Endothelial cell of umbilical vein (primary cell): ENCODE results near the gene L1CAM. TPM values are rescaled to one million over a fixed set of nuclear protein-coding genes. Genes with fewer than 3 reads are reported as not detected.
A peak's percentile ranks its signal among the peaks of the same experiment; 100 is the strongest.

Experiments
- BruUV-seq: library from RNA; stranded (reverse); fragments of 400-500 nt; replicated peaks from 2 replicates; lab custom pipeline; 2021; lab: Mats Ljungman, UMichigan
- CTCF ChIA-PET: fragments of 300-600, 350-600 bp; sonication (Branson Sonifier 250); formaldehyde crosslinking; loops from one replicate; lab custom pipeline; 2021; ENCODE audit warnings: antibody characterized with exemption, inconsistent platforms; lab: Charles Lee
- POLR2A ChIA-PET: fragments of 300-600, 350-600 bp; sonication (Branson Sonifier 250); formaldehyde crosslinking; loops from one replicate; lab custom pipeline; 2021; ENCODE audit warnings: antibody characterized with exemption, inconsistent platforms; lab: Charles Lee
- DNase-seq: peaks from one replicate; pipeline ENCODE4 v3.0.0-alpha.2; 2011; ENCODE audit warnings: low read depth, low spot score
- FAIRE-seq: peaks from 2 replicates; lab custom pipeline; 2011; peaks lifted over from hg19 to GRCh38; lab: Jason Lieb, UNC
- H2AFZ ChIP-seq: 2 replicates; pipeline ENCODE4 v1.6.0; 2012; ENCODE audit warnings: low read depth, low read length, control low read depth, inconsistent platforms
- H3K27ac ChIP-seq: 2 replicates; pipeline ENCODE4 v1.5.1; 2011; ENCODE audit warnings: low read depth, mild to moderate bottlenecking, control low read depth, low read length, moderate library complexity; ENCODE audit not compliant: insufficient read depth
- H3K27me3 ChIP-seq, 2 experiments: 2 replicates each; pipeline versions ENCODE4 v1.6.0 to v1.6.1; 2011; ENCODE audit warnings: low read length in 2 of 2, mixed read lengths in 1 of 2; ENCODE audit not compliant: control insufficient read depth in 2 of 2, insufficient read depth in 2 of 2
- H3K36me3 ChIP-seq, 2 experiments: 2 replicates in 1 of 2; 3 replicates in 1 of 2; pipeline ENCODE4 v1.5.1; 2011; ENCODE audit warnings: low read length in 2 of 2, mild to moderate bottlenecking in 1 of 2, moderate library complexity in 1 of 2; ENCODE audit not compliant: control insufficient read depth in 2 of 2, insufficient read depth in 2 of 2; ENCODE audit errors: extremely low read depth in 1 of 2
- H3K4me1 ChIP-seq: 3 replicates; pipeline ENCODE4 v1.5.1; 2011; ENCODE audit warnings: mild to moderate bottlenecking, low read length; ENCODE audit not compliant: control insufficient read depth, insufficient read depth; ENCODE audit errors: extremely low read depth
- H3K4me2 ChIP-seq: 2 replicates; pipeline ENCODE4 v1.6.1; 2011; ENCODE audit warnings: low read length, control low read depth, mixed read lengths; ENCODE audit not compliant: insufficient read depth
- H3K4me3 ChIP-seq, 3 experiments: fragments of 200-600 bp in 1 of 3; sonication (generic), shearing (Covaris generic) in 1 of 3; replicated peaks in 1 of 3; 2 replicates each; pipeline ENCODE4 v1.5.1; 2011 to 2016; ENCODE audit warnings: control low read depth in 3 of 3, low read length in 3 of 3, mild to moderate bottlenecking in 2 of 3, inconsistent platforms in 1 of 3, low read depth in 1 of 3, moderate library complexity in 1 of 3; ENCODE audit not compliant: insufficient read depth in 1 of 3
- H3K79me2 ChIP-seq: 2 replicates; pipeline ENCODE4 v1.6.0; 2012; ENCODE audit warnings: low read length, inconsistent platforms; ENCODE audit not compliant: control insufficient read depth, insufficient read depth
- H3K9ac ChIP-seq: replicated peaks from 2 replicates; pipeline ENCODE3; 2011; ENCODE audit warnings: low read length, control low read depth; ENCODE audit not compliant: insufficient read depth; ENCODE audit errors: extremely low read depth
- H3K9me1 ChIP-seq: replicated peaks from 3 replicates; pipeline ENCODE4 v1.6.0; 2011; ENCODE audit warnings: mild to moderate bottlenecking, low read length; ENCODE audit not compliant: control insufficient read depth, insufficient read depth; ENCODE audit errors: extremely low read depth
- H3K9me3 ChIP-seq: replicated peaks from 2 replicates; pipeline ENCODE4 v1.5.1; 2012; ENCODE audit warnings: low read length, inconsistent platforms; ENCODE audit not compliant: control insufficient read depth, insufficient read depth
- H4K20me1 ChIP-seq: replicated peaks from 2 replicates; pipeline ENCODE3; 2011; ENCODE audit warnings: mild to moderate bottlenecking, low read length; ENCODE audit not compliant: control insufficient read depth, insufficient read depth; ENCODE audit errors: extremely low read depth
- EZH2 ChIP-seq: IDR thresholded peaks from 2 replicates; pipeline ENCODE4 v1.6.1; 2012; ENCODE audit warnings: borderline replicate concordance, low read depth, mild to moderate bottlenecking, moderate library complexity, low read length, inconsistent platforms; ENCODE audit not compliant: severe bottlenecking
- GATA2 ChIP-seq: IDR thresholded peaks from 2 replicates; pipeline ENCODE4 v1.7.0; 2011; ENCODE audit warnings: low read depth, mild to moderate bottlenecking, moderate library complexity, mixed read lengths, low read length; ENCODE audit not compliant: insufficient read length, insufficient read depth
- MYC ChIP-seq: IDR thresholded peaks from one replicate; pipeline ENCODE4 v1.6.1; 2011; ENCODE audit warnings: mild to moderate bottlenecking, low read depth, low read length
- POLR2A ChIP-seq: IDR thresholded peaks from 2 replicates; pipeline ENCODE4 v1.6.1; 2012; ENCODE audit warnings: low read depth, mild to moderate bottlenecking, control low read depth, low read length
- POLR2AphosphoS5 ChIP-seq: IDR thresholded peaks from 2 replicates; pipeline ENCODE4 v1.6.1; 2012; ENCODE audit warnings: low read depth, mild to moderate bottlenecking, control low read depth, low read length, moderate library complexity; ENCODE audit not compliant: insufficient read depth
- dilution Hi-C: fragments of 300-500 bp; cut with MboI; formaldehyde crosslinking; loops from one replicate; pipeline ENCODE4 v1.15.0; 2019; ENCODE audit warnings: low sequenced_read_pairs; ENCODE audit not compliant: extremely low pct_ligation_motif_present
- intact Hi-C: fragments of 100-400 bp; cut with micrococcal nuclease; formaldehyde crosslinking; loops from one replicate; pipeline ENCODE4 v1.10.0; 2022
- polyA plus RNA-seq, 4 experiments: library from polyadenylated mRNA; depleted of rRNA in 3 of 4; stranded (reverse) in 3 of 4; unstranded in 1 of 4; fragments of >200 nt; gene quantifications; 2 replicates each; pipeline versions ENCODE4 v1.2.1 to v1.2.3, GENCODE V29; 2011 to 2012; ENCODE audit warnings: missing spikeins in 1 of 4
- total RNA-seq: library from RNA; stranded (reverse); gene quantifications from 2 replicates; pipeline ENCODE4 v1.2.3, GENCODE V29; 2021
- TF ChIP-seq, protein P1 (sequence below), 2 donors: IDR thresholded peaks; 1 replicate in 1 of 2; 2 replicates in 1 of 2; pipeline ENCODE4 v1.5.1; 2011; ENCODE audit warnings: low read length in 2 of 2, mild to moderate bottlenecking in 2 of 2, moderate library complexity in 2 of 2, control low read depth in 1 of 2, inconsistent platforms in 1 of 2, low read depth in 1 of 2; ENCODE audit not compliant: insufficient read depth in 1 of 2; ENCODE audit errors: extremely low read depth in 1 of 2

L1CAM gene
- total and polyA plus RNA-seq, 2 donors (not counting 3 experiments of a cell fraction or from before 2014, with no cell fraction given), result 0.01 TPM; not detected in 1

DNA sequence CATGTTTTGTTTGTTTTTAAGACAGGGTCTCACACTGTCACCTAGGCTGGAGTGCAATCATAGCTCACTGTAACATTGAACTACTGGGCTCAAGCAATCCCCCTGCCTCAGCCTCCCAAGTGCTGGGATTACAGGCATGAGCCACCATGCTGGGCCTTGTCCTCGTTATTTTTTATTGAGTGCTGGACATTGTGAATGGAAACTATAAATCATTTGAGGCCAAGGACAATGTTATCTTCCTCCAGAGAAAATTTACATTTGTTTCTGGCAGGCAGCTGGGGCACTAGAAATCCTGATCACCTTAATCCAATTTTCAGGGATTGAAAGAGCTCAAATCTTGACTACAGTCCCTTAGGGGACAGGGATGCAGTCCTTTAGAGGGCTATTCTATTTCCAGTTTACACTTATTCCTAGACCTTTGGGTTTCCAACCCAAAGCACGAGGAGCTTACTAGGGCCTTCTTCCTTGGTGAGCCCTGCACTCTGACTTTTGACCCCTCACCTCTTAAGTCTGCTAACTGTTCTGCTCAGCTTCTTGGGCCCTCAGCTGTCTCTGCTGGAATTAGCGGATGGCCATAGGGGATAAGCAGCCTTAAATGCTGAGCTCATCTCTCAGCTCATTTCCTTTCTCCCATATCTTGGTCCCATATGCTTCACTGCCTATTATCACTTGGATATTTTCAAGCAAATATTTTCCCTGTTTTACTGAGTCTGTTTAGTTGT lies 32.6 kb downstream of the L1CAM start:
- Histone ChIP-seq H3K36me3 (no peaks in the 10 kb centered on the region), H2AFZ (no peak overlapping the region), H3K79me2 (no peaks in the 10 kb centered on the region), H3K4me3 (no peak overlapping the region), H3K9me3 (no peaks in the 10 kb centered on the region), H3K4me2 (no peak overlapping the region), H3K9me1 (no peaks in the 10 kb centered on the region), H3K27ac (no peak overlapping the region), H3K9ac (no peak overlapping the region), H3K27me3 (peaks cover 0 to 5% of the 10 kb centered on the region in 2 experiments), H4K20me1 (no peaks in the 10 kb centered on the region), H3K4me1 (no peaks in the 10 kb centered on the region)
- CTCF ChIA-PET, result no interaction called here
- POLR2A ChIA-PET, result no interaction called here
- DNase-seq (no peak), FAIRE-seq (no peak)
- intact Hi-C loops (no loop called here), dilution Hi-C loops (no loop called here)
- TF ChIP-seq GATA2, result no peak
- no peak for TF ChIP-seq MYC
- TF ChIP-seq POLR2AphosphoS5, result no peak
- BruUV-seq, result no TSS peak

DNA sequence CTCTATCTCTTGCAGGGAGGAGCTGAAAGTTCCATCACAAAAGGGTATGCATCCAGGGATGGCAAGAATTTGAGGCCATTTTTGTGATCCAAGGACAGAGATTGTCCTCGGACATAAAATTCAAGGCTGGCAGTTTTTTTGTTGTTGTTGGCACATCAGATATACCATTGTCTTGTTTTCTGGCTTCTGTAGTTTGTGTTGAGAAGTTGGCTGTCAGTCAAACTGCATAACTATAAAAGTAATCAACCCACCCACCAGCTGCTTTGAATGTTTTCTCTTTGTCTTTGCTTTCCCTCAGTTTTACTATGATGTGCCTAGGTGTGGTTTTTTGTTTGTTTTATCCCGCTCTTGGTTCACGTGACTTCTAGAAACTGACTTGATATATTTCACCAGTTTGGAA lies 34.0 kb downstream of the L1CAM start:
- Histone ChIP-seq H3K9me3 (no peaks in the 10 kb centered on the region), H4K20me1 (no peaks in the 10 kb centered on the region), H3K4me2 (no peak overlapping the region), H3K36me3 (no peaks in the 10 kb centered on the region), H3K9me1 (no peaks in the 10 kb centered on the region), H3K9ac (no peak overlapping the region), H3K4me3 (no peak overlapping the region), H3K4me1 (no peaks in the 10 kb centered on the region), H3K79me2 (no peaks in the 10 kb centered on the region), H3K27me3 (peaks cover 0 to 5% of the 10 kb centered on the region in 2 experiments), H3K27ac (no peak overlapping the region), H2AFZ (no peak overlapping the region)
- CTCF ChIA-PET, result no interaction called here
- POLR2A ChIA-PET, result no interaction called here
- TF ChIP-seq EZH2 (no peak), POLR2AphosphoS5 (no peak), MYC (no peak), POLR2A (no peak)
- TF ChIP-seq, protein P1, sequence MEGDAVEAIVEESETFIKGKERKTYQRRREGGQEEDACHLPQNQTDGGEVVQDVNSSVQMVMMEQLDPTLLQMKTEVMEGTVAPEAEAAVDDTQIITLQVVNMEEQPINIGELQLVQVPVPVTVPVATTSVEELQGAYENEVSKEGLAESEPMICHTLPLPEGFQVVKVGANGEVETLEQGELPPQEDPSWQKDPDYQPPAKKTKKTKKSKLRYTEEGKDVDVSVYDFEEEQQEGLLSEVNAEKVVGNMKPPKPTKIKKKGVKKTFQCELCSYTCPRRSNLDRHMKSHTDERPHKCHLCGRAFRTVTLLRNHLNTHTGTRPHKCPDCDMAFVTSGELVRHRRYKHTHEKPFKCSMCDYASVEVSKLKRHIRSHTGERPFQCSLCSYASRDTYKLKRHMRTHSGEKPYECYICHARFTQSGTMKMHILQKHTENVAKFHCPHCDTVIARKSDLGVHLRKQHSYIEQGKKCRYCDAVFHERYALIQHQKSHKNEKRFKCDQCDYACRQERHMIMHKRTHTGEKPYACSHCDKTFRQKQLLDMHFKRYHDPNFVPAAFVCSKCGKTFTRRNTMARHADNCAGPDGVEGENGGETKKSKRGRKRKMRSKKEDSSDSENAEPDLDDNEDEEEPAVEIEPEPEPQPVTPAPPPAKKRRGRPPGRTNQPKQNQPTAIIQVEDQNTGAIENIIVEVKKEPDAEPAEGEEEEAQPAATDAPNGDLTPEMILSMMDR (IDR thresholded peaks at IDR 0.05; ENCODE audit: extremely low read depth in 1 of 2, insufficient read depth in 1 of 2, low read depth in 1 of 2, low read length in 2 of 2), result no peak
- DNase-seq (peak; percentile 1), FAIRE-seq (peak; percentile 15)
- dilution Hi-C loops (no loop called here), intact Hi-C loops (no loop called here)
- BruUV-seq, result no TSS peak
